GM23338 (cell line): Measurements from ENCODE around the gene XCL2. TPM values are rescaled to one million over a fixed set of nuclear protein-coding genes. Genes with fewer than 3 reads are reported as not detected.

ENCODE experiments used
- ATAC-seq: fragments of 200-7000 bp; cut with Tn5 transposase; 3 replicates; pipeline ENCODE4 v1.9.1; 2020
- DNase-seq: peaks from one replicate; pipeline ENCODE4 v3.0.0-alpha.2; 2015; ENCODE audit warnings: low spot score
- H2AFZ ChIP-seq: fragments of 200-600 bp; sonication (generic); 2 replicates; pipeline ENCODE4 v1.8.0; 2016; ENCODE audit warnings: antibody characterized with exemption, mild to moderate bottlenecking, moderate library complexity
- H3F3A ChIP-seq: fragments of 200-600 bp; sonication (generic); replicated peaks from 2 replicates; pipeline ENCODE4 v1.8.0; 2017; ENCODE audit warnings: antibody characterized with exemption, mixed run types, low read depth
- H3K27ac ChIP-seq: fragments of 200-600 bp; sonication (generic); 2 replicates; pipeline ENCODE4 v1.6.1; 2016; ENCODE audit warnings: low read depth
- H3K27me3 ChIP-seq: fragments of 200-600 bp; sonication (generic); 2 replicates; pipeline ENCODE4 v1.8.0; 2016; ENCODE audit warnings: mild to moderate bottlenecking, mixed run types, moderate library complexity; ENCODE audit not compliant: insufficient read depth
- H3K36me3 ChIP-seq: fragments of 200-600 bp; sonication (generic); 2 replicates; pipeline ENCODE4 v1.8.0; 2016; ENCODE audit warnings: mild to moderate bottlenecking; ENCODE audit not compliant: insufficient read depth
- H3K4me1 ChIP-seq: fragments of 200-600 bp; sonication (generic); 2 replicates; pipeline ENCODE4 v1.8.0; 2016; ENCODE audit warnings: mild to moderate bottlenecking, moderate library complexity; ENCODE audit not compliant: insufficient read depth
- H3K4me2 ChIP-seq: fragments of 200-600 bp; sonication (generic); 2 replicates; pipeline ENCODE4 v1.7.1; 2017; ENCODE audit warnings: mixed run types
- H3K4me3 ChIP-seq: fragments of 200-600 bp; sonication (generic); 2 replicates; pipeline ENCODE4 v1.6.1; 2016; ENCODE audit warnings: mixed run types
- H3K79me2 ChIP-seq: fragments of 200-600 bp; sonication (generic); replicated peaks from 2 replicates; pipeline ENCODE4 v1.8.0; 2017; ENCODE audit warnings: mild to moderate bottlenecking; ENCODE audit not compliant: insufficient read depth
- H3K9me2 ChIP-seq: fragments of 200-600 bp; sonication (generic); 2 replicates; pipeline ENCODE4 v1.8.0; 2017; ENCODE audit not compliant: insufficient read depth
- H4K20me1 ChIP-seq: fragments of 200-600 bp; sonication (generic); replicated peaks from 2 replicates; pipeline ENCODE4 v1.8.0; 2017; ENCODE audit warnings: mild to moderate bottlenecking; ENCODE audit not compliant: insufficient read depth
- H3K27ac Mint-ChIP-seq: 2 replicates; pipeline ENCODE4 v1.8.0; 2020; ENCODE audit warnings: inconsistent platforms, mild to moderate bottlenecking, moderate library complexity, mixed read lengths
- H3K27me3 Mint-ChIP-seq: 3 replicates; pipeline ENCODE4 v1.8.0; 2022; ENCODE audit warnings: low read depth, mild to moderate bottlenecking, moderate library complexity, mixed read lengths, inconsistent platforms; ENCODE audit not compliant: insufficient read depth, poor library complexity
- H3K36me3 Mint-ChIP-seq: 3 replicates; pipeline ENCODE4 v1.8.0; 2021; ENCODE audit warnings: low read depth, mild to moderate bottlenecking, inconsistent platforms, moderate library complexity, mixed read lengths
- H3K4me1 Mint-ChIP-seq: 3 replicates; pipeline ENCODE4 v1.8.0; 2020; ENCODE audit warnings: mild to moderate bottlenecking, inconsistent platforms, mixed read lengths
- H3K4me3 Mint-ChIP-seq: 3 replicates; pipeline ENCODE4 v1.8.0; 2021; ENCODE audit warnings: moderate library complexity, mild to moderate bottlenecking, inconsistent platforms, mixed read lengths
- H3K9me3 Mint-ChIP-seq: 3 replicates; pipeline ENCODE4 v1.8.0; 2020; ENCODE audit warnings: moderate library complexity, mild to moderate bottlenecking, inconsistent platforms, mixed read lengths
- CREB1 ChIP-seq: fragments of 250-450 bp; sonication (Bioruptor Pico); IDR thresholded peaks from 2 replicates; pipeline ENCODE4 v1.5.0; 2020; ENCODE audit warnings: low read depth, mild to moderate bottlenecking, moderate library complexity
- CTCF ChIP-seq, 2 experiments: fragments of 200-600 bp in 1 of 2; sonication (generic) in 1 of 2; conservative IDR thresholded peaks; 2 replicates each; pipeline versions ENCODE4 v1.5.1 to v1.6.1; 2016 to 2017; ENCODE audit warnings: antibody characterized with exemption in 2 of 2, low read depth in 2 of 2, mild to moderate bottlenecking in 2 of 2, moderate library complexity in 1 of 2
- ETS1 ChIP-seq: IDR thresholded peaks from 2 replicates; pipeline ENCODE4 v1.6.1; 2016; ENCODE audit warnings: antibody characterized with exemption
- EZH2 ChIP-seq: fragments of 200-600 bp; sonication (generic); IDR thresholded peaks from one replicate; pipeline ENCODE4 v1.8.0; 2017; ENCODE audit warnings: antibody characterized with exemption, mild to moderate bottlenecking, low read depth; ENCODE audit not compliant: unreplicated experiment
- EZH2phosphoT487 ChIP-seq: fragments of 200-600 bp; sonication (generic); IDR thresholded peaks from one replicate; pipeline ENCODE4 v1.8.1; 2018; ENCODE audit warnings: antibody characterized with exemption; ENCODE audit not compliant: unreplicated experiment
- NANOG ChIP-seq: IDR thresholded peaks from 2 replicates; pipeline ENCODE4 v1.6.1; 2016; ENCODE audit warnings: antibody characterized with exemption, borderline replicate concordance
- POLR2AphosphoS5 ChIP-seq: IDR thresholded peaks from 2 replicates; pipeline ENCODE4 v1.6.1; 2016; ENCODE audit warnings: antibody characterized with exemption, low read depth
- ZNF114 ChIP-seq: fragments of 250-450 bp; sonication (Bioruptor Pico); IDR thresholded peaks from 2 replicates; pipeline ENCODE4 v1.5.0; 2020; ENCODE audit warnings: mild to moderate bottlenecking, moderate library complexity
- ZNF331 ChIP-seq: fragments of 250-450 bp; sonication (Bioruptor Pico); IDR thresholded peaks from 2 replicates; pipeline ENCODE4 v1.5.0; 2020; ENCODE audit warnings: low read depth, mild to moderate bottlenecking, moderate library complexity
- polyA plus RNA-seq: library from polyadenylated mRNA; unstranded; fragments of >200 nt; fragmentation: Nextera tagmentation; extraction: Ambion mirVana; gene quantifications from 2 replicates; pipeline ENCODE4 v1.2.1, GENCODE V29; 2016
- total RNA-seq: library from RNA; depleted of rRNA; stranded (reverse); fragments of >200 nt; shearing (Covaris generic); gene quantifications from 2 replicates; pipeline ENCODE4 v1.2.3, GENCODE V29; 2014

Gene XCL2
- total and polyA plus RNA-seq, 2 experiments from 2014 or later = not detected

DNA sequence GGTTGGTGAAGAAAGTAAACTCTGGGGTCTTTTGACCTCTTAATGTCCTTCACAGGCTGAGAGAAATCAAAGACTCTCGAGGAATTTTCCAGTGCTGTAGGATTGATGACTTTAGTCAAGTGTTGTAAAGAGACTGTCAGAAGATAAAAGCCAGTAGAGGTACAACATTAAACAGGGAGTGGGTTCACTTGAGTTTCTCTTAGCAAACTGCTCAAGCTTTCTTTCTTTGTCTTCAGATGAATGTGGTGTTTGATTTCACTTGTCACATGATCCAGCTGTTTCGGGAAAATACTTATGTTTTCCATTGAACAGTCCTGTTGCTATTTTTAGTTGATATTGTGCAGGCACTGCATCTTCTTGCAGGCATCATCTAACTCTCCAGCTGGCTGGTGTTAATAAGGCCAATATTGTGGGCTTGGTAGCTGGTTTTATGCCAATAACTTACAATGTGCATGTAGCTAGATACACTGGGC lies 45.6 kb downstream of the XCL2 start:
- Histone ChIP-seq H3K79me2 (no peaks in the 10 kb centered on the region), H3K36me3 (no peaks in the 10 kb centered on the region), H3K4me3 (no peak overlapping the region), H3K9me2 (no peaks in the 10 kb centered on the region), H3K27me3 (no peaks in the 10 kb centered on the region), H3K27ac (no peak overlapping the region), H2AFZ (peak overlapping the region; percentile 65; the same call in 1 of the 2 replicates), H3F3A (no peaks in the 10 kb centered on the region), H3K4me1 (no peaks in the 10 kb centered on the region), H3K4me2 (no peak overlapping the region), H4K20me1 (no peaks in the 10 kb centered on the region)
- peaks cover 7% of the 10 kb centered on the region; the same call in 2 of the 3 replicates for H3K4me1 Mint-ChIP-seq
- peak; percentile 20 for DNase-seq
- no peak for ATAC-seq
- H3K27me3 Mint-ChIP-seq = no peaks in the 10 kb centered on the region
- H3K36me3 Mint-ChIP-seq = no peaks in the 10 kb centered on the region
- H3K9me3 Mint-ChIP-seq = no peaks in the 10 kb centered on the region
- no peak overlapping the region for H3K4me3 Mint-ChIP-seq
- TF ChIP-seq ZNF114 (CRISPR knock-in tag) (no peak), CTCF (conservative IDR thresholded peaks at IDR 0.05; ENCODE audit: low read depth in 2 of 2) (no peak), EZH2 (no peak), ETS1 (no peak), CREB1 (CRISPR knock-in tag) (no peak), ZNF331 (CRISPR knock-in tag) (no peak), EZH2phosphoT487 (no peak)
- H3K27ac Mint-ChIP-seq = no peak overlapping the region

- DNase-seq (no peak), ATAC-seq (no peak)
- no peak overlapping the region for H3K4me2 ChIP-seq
- no peaks in the 10 kb centered on the region for H3K36me3 ChIP-seq
- no peak overlapping the region for H3K27ac ChIP-seq
- no peaks in the 10 kb centered on the region for H3K27me3 ChIP-seq
- no peaks in the 10 kb centered on the region for H3K79me2 ChIP-seq
- Mint-ChIP-seq H3K36me3 (no peaks in the 10 kb centered on the region), H3K4me1 (peaks cover 7% of the 10 kb centered on the region; the same call in 2 of the 3 replicates), H3K27ac (no peak overlapping the region), H3K27me3 (no peaks in the 10 kb centered on the region), H3K9me3 (no peaks in the 10 kb centered on the region), H3K4me3 (no peak overlapping the region)
- H3K4me1 ChIP-seq = no peaks in the 10 kb centered on the region
- no peaks in the 10 kb centered on the region for H3F3A ChIP-seq
- H4K20me1 ChIP-seq = no peaks in the 10 kb centered on the region
- TF ChIP-seq EZH2phosphoT487 (no peak), ZNF331 (CRISPR knock-in tag) (no peak), POLR2AphosphoS5 (no peak), NANOG (no peak)
- H3K4me3 ChIP-seq = no peak overlapping the region
- no peaks in the 10 kb centered on the region for H3K9me2 ChIP-seq
- no peak overlapping the region for H2AFZ ChIP-seq
Measured at GRCh38 chr1:168497376-168497950, 46.3 kb downstream of the XCL2 start.
